GM12891 (cell line): ENCODE measurements around the gene DNAJC18.

Source experiments
- POLR2A ChIP-seq: IDR thresholded peaks from 2 replicates; pipeline ENCODE4 v1.6.1; 2011; ENCODE audit warnings: low read depth, low read length, control low read depth
- POLR2AphosphoS5 ChIP-seq: IDR thresholded peaks from 2 replicates; pipeline ENCODE4 v1.6.1; 2011; ENCODE audit warnings: low read depth, low read length, control low read depth
- TAF1 ChIP-seq: IDR thresholded peaks from 2 replicates; pipeline ENCODE4 v1.6.1; 2011; ENCODE audit warnings: low read depth, low read length, control low read depth

GRCh38 chr5:139361835-139362429 is 77.4 kb downstream of the DNAJC18 start:
- TF ChIP-seq TAF1 (no peak), POLR2A (no peak), POLR2AphosphoS5 (no peak)
